ENCODE results near the gene RMRP. TPM values are rescaled to one million over a fixed set of nuclear protein-coding genes. Genes with fewer than 3 reads are reported as not detected.
"Not testable (repeated sequence)": the region's sequence is repeated elsewhere in the genome, so short reads cannot be mapped to it uniquely, and the experiment has no call there.

RMRP gene
- total RNA-seq, 1 experiment from 2014 or later: 13,506 TPM

- CTCF ChIA-PET: interaction anchor here (0.5 to 1.5 kb wide), 4 partner anchors 236 to 467 kb away, joined by 3 to 6 read pairs (median 4); no protein-coding TSS in a partner anchor
- BruUV-seq (replicated peaks): no TSS peak
- DNase-seq: peak; percentile 61 to 88
- Histone ChIP-seq H3K4me1 (replicated peaks; ENCODE audit: insufficient read depth) (peaks cover 5% of the 10 kb centered on the region; the same call in 1 of the 2 replicates), H3K36me3 (ENCODE audit: low read depth) (no peaks in the 10 kb centered on the region), H3K27me3 (ENCODE audit: insufficient read depth, low read depth) (no peaks in the 10 kb centered on the region), H3K9me3 (ENCODE audit: insufficient read depth, low read depth) (no peaks in the 10 kb centered on the region), H3K9me2 (ENCODE audit: insufficient read depth) (no peaks in the 10 kb centered on the region), H3F3A (ENCODE audit: insufficient read depth, low read depth) (no peaks in the 10 kb centered on the region), H3K4me3 (peak overlapping the region; percentile 71), H4K20me1 (ENCODE audit: insufficient read depth) (no peaks in the 10 kb centered on the region), H3K27ac (peak overlapping the region; percentile 66), H3K79me2 (ENCODE audit: low read depth) (no peaks in the 10 kb centered on the region), H3K4me2 (peak overlapping the region; percentile 81), H2AFZ (peak overlapping the region; percentile 92)
- intact Hi-C loops (cut with micrococcal nuclease; ENCODE audit: unreplicated experiment): loop anchor here (1.0 to 5.0 kb wide), 4 partner anchors 42 to 181 kb away; partner anchors contain the start of genes CREB3, FAM221B, TESK1 and TLN1
- TF ChIP-seq EZH2 (IDR thresholded peaks at IDR 0.05; ENCODE audit: low read depth) (no peak), CTCF (conservative IDR thresholded peaks at IDR 0.05) (peak; percentile 73)
- POLR2A ChIA-PET (ENCODE audit: unreplicated experiment): interaction anchor here (1.0 kb wide), 1 partner anchor 18 kb away, joined by 3 read pairs; the partner anchor contains the start of gene ARHGEF39
Observed at GRCh38 chr9:35646533-35647265, 11.1 kb downstream of the RMRP start.

- no peaks in the 10 kb centered on the region for H3K27me3 ChIP-seq (ENCODE audit: insufficient read depth, low read depth)
- H3K9me3 ChIP-seq (ENCODE audit: insufficient read depth, low read depth): no peaks in the 10 kb centered on the region
- TSS peak; percentile 58 for BruUV-seq (replicated peaks)
- H2AFZ ChIP-seq: peak overlapping the region; percentile 92
- ChIA-PET CTCF (interaction anchor here (0.6 to 1.5 kb wide), 3 partner anchors 156 to 464 kb away, joined by 3 to 6 read pairs (median 3); partner anchors contain the start of gene RUSC2), POLR2A (ENCODE audit: unreplicated experiment) (no interaction called here)
- peak overlapping the region; percentile 71 for H3K4me3 ChIP-seq
- no peaks in the 10 kb centered on the region for H3K36me3 ChIP-seq (ENCODE audit: low read depth)
- intact Hi-C loops (cut with micrococcal nuclease; ENCODE audit: unreplicated experiment): loop anchor here (1.0 to 5.0 kb wide), 4 partner anchors 41 to 181 kb away; partner anchors contain the start of genes CREB3, FAM221B, TESK1 and TLN1
- no peaks in the 10 kb centered on the region for H3F3A ChIP-seq (ENCODE audit: insufficient read depth, low read depth)
- H3K4me2 ChIP-seq: peak overlapping the region; percentile 81
- DNase-seq: peak; percentile 54 to 61
- no peak for TF ChIP-seq CTCF (conservative IDR thresholded peaks at IDR 0.05)
- TF ChIP-seq EZH2 (IDR thresholded peaks at IDR 0.05; ENCODE audit: low read depth): no peak
- H4K20me1 ChIP-seq (ENCODE audit: insufficient read depth): no peaks in the 10 kb centered on the region
- no peaks in the 10 kb centered on the region for H3K9me2 ChIP-seq (ENCODE audit: insufficient read depth)
- no peaks in the 10 kb centered on the region for H3K79me2 ChIP-seq (ENCODE audit: low read depth)
- no peaks in the 10 kb centered on the region for H3K4me1 ChIP-seq (replicated peaks; ENCODE audit: insufficient read depth)
- H3K27ac ChIP-seq: peak overlapping the region; percentile 66
Observed at GRCh38 chr9:35646153-35646532, 11.7 kb downstream of the RMRP start.

GRCh38 chr9:35645736-35646135, 12.1 kb downstream of the RMRP start:
- peak overlapping the region; percentile 92 for H2AFZ ChIP-seq
- not testable (repeated sequence) for H3K9me3 ChIP-seq (ENCODE audit: insufficient read depth, low read depth); BruUV-seq (replicated peaks); H3K79me2 ChIP-seq (ENCODE audit: low read depth); H3K27me3 ChIP-seq (ENCODE audit: insufficient read depth, low read depth); H4K20me1 ChIP-seq (ENCODE audit: insufficient read depth); DNase-seq; H3K4me1 ChIP-seq (replicated peaks; ENCODE audit: insufficient read depth); H3K36me3 ChIP-seq (ENCODE audit: low read depth); H3K9me2 ChIP-seq (ENCODE audit: insufficient read depth); H3F3A ChIP-seq (ENCODE audit: insufficient read depth, low read depth)
- H3K4me3 ChIP-seq: peak overlapping the region; percentile 71
- POLR2A ChIA-PET (ENCODE audit: unreplicated experiment): interaction anchor here (0.8 kb wide), 1 partner anchor 1196 kb away, joined by 11 read pairs; no protein-coding TSS in a partner anchor
- intact Hi-C loops (cut with micrococcal nuclease; ENCODE audit: unreplicated experiment): loop anchor here (1.0 to 5.0 kb wide), 4 partner anchors 41 to 182 kb away; partner anchors contain the start of genes CREB3, FAM221B, TESK1 and TLN1
- H3K4me2 ChIP-seq: peak overlapping the region; percentile 81
- peak overlapping the region; percentile 66 for H3K27ac ChIP-seq
- CTCF ChIA-PET: interaction anchor here (0.6 to 1.5 kb wide), 3 partner anchors 156 to 464 kb away, joined by 3 to 6 read pairs (median 3); partner anchors contain the start of gene RUSC2

Data from PC-9 (cell line).